Sigmoid colon (tissue), 4 donors: Measurements from ENCODE around the gene TBCCD1.

Experiments used
- POLR2A ChIP-seq, 2 donors: fragments of 450-650 bp; IDR thresholded peaks; one replicate each; pipeline ENCODE4 v1.6.1; 2016; ENCODE audit warnings: antibody characterized with exemption in 2 of 2, mild to moderate bottlenecking in 2 of 2, moderate library complexity in 2 of 2
- POLR2AphosphoS5 ChIP-seq, 4 donors: sonication (generic); formaldehyde crosslinking; IDR thresholded peaks; one replicate each; pipeline ENCODE4 v1.6.1; 2017; ENCODE audit warnings: antibody characterized with exemption in 4 of 4
- TF ChIP-seq, protein P1 (sequence below), 4 experiments: fragments of 450-650 bp in 3 of 4; fragments of 200-600 bp in 1 of 4; IDR thresholded peaks; one replicate each; pipeline ENCODE4 v1.5.1; 2016 to 2019; ENCODE audit warnings: antibody characterized with exemption in 4 of 4, mild to moderate bottlenecking in 3 of 4, moderate library complexity in 2 of 4

- TF ChIP-seq, protein P1, sequence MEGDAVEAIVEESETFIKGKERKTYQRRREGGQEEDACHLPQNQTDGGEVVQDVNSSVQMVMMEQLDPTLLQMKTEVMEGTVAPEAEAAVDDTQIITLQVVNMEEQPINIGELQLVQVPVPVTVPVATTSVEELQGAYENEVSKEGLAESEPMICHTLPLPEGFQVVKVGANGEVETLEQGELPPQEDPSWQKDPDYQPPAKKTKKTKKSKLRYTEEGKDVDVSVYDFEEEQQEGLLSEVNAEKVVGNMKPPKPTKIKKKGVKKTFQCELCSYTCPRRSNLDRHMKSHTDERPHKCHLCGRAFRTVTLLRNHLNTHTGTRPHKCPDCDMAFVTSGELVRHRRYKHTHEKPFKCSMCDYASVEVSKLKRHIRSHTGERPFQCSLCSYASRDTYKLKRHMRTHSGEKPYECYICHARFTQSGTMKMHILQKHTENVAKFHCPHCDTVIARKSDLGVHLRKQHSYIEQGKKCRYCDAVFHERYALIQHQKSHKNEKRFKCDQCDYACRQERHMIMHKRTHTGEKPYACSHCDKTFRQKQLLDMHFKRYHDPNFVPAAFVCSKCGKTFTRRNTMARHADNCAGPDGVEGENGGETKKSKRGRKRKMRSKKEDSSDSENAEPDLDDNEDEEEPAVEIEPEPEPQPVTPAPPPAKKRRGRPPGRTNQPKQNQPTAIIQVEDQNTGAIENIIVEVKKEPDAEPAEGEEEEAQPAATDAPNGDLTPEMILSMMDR (IDR thresholded peaks at IDR 0.05) = peak; percentile 62 to 73 (median 66)
- no peak for TF ChIP-seq POLR2A (IDR thresholded peaks at IDR 0.05)
- peak in 1 of 4 donors; percentile 12 for TF ChIP-seq POLR2AphosphoS5 (IDR thresholded peaks at IDR 0.05)
Measured at GRCh38 chr3:186540221-186540834, 26.8 kb downstream of the TBCCD1 start.
